Measurements from ENCODE around the gene SERTM2. TPM values are rescaled to one million over a fixed set of nuclear protein-coding genes. Genes with fewer than 3 reads are reported as not detected.
A peak's percentile ranks its signal among the peaks of the same experiment; 100 is the strongest.

SERTM2 gene
- total RNA-seq, 1 donor from 2014 or later: not detected

DNA sequence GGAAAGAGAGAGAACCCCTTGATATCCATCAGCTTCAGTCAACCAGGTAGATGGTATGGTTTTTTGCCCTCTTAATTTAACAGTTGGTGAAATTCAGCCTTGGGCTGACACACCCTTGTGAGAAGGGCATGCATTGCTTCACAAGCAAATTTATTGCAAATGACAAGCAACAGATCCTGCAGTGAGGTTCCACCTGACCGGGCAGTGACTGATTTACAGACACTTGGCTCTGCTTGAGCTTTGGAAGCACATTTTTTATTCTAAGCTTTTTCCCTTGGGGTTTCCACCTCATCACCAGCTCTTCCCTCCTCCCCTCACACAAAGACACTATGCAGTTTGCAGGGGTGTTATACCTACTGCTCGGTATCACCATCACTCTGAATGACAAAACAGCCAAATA, 28.3 kb upstream of the SERTM2 start:
- no peaks in the 10 kb centered on the region for H3K36me3 Mint-ChIP-seq (ENCODE audit: unreplicated experiment)
- H3K4me3 Mint-ChIP-seq (ENCODE audit: unreplicated experiment): no peak overlapping the region
- no peak overlapping the region for H3K27ac Mint-ChIP-seq (ENCODE audit: unreplicated experiment)
- H3K9me3 Mint-ChIP-seq (ENCODE audit: unreplicated experiment): no peaks in the 10 kb centered on the region
- H3K27me3 Mint-ChIP-seq (ENCODE audit: unreplicated experiment): no peaks in the 10 kb centered on the region
- DNase-seq: no peak
- TF ChIP-seq, protein P1, sequence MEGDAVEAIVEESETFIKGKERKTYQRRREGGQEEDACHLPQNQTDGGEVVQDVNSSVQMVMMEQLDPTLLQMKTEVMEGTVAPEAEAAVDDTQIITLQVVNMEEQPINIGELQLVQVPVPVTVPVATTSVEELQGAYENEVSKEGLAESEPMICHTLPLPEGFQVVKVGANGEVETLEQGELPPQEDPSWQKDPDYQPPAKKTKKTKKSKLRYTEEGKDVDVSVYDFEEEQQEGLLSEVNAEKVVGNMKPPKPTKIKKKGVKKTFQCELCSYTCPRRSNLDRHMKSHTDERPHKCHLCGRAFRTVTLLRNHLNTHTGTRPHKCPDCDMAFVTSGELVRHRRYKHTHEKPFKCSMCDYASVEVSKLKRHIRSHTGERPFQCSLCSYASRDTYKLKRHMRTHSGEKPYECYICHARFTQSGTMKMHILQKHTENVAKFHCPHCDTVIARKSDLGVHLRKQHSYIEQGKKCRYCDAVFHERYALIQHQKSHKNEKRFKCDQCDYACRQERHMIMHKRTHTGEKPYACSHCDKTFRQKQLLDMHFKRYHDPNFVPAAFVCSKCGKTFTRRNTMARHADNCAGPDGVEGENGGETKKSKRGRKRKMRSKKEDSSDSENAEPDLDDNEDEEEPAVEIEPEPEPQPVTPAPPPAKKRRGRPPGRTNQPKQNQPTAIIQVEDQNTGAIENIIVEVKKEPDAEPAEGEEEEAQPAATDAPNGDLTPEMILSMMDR (IDR thresholded peaks at IDR 0.05; ENCODE audit: partially characterized antibody, unreplicated experiment): no peak
- peaks cover 1% of the 10 kb centered on the region for H3K4me1 Mint-ChIP-seq (ENCODE audit: low read depth, unreplicated experiment)

DNA sequence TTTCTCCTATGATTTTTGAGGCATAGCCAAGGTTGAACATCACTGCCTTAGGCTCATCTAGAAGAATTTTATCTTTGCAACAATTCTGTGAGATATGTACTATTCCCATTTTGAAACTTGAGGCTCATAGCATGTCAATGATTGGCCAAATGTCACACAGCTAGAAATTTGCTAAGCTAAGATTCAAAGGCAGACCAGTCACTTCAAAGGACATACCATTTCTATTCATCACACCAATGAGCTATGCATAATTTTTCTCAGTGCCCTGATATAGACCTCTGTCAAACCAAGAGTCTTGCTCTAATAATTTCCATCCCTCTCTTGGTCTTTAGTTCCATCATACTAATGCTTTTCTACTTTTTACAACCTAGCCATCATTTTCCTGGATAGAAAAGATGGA, 27.6 kb upstream of the SERTM2 start:
- peaks cover 1% of the 10 kb centered on the region for H3K4me1 Mint-ChIP-seq (ENCODE audit: low read depth, unreplicated experiment)
- H3K36me3 Mint-ChIP-seq (ENCODE audit: unreplicated experiment): no peaks in the 10 kb centered on the region
- no peak for DNase-seq
- no peak overlapping the region for H3K4me3 Mint-ChIP-seq (ENCODE audit: unreplicated experiment)
- H3K9me3 Mint-ChIP-seq (ENCODE audit: unreplicated experiment): no peaks in the 10 kb centered on the region
- no peak overlapping the region for H3K27ac Mint-ChIP-seq (ENCODE audit: unreplicated experiment)
- TF ChIP-seq, protein P1 (IDR thresholded peaks at IDR 0.05; ENCODE audit: partially characterized antibody, unreplicated experiment): no peak
- no peaks in the 10 kb centered on the region for H3K27me3 Mint-ChIP-seq (ENCODE audit: unreplicated experiment)

DNA sequence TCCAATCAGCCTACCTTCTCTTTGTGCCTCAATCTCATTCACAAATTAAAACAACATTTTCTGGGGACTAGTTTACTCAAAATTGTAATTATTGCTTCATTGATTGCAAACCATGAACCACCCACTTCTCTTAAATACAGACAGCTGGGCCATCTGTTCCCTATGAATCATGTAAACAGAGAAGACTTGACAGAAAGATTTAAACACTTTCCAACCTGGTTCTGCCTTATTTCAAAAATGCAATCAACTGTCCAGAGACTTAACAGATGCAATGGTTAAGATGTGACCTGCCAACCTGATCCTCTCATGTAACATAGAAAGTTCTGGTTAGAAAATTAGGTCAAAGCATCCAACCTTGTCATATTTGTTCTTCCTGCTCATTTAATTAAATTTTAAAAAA, 20.8 kb upstream of the SERTM2 start:
- TF ChIP-seq, protein P1 (IDR thresholded peaks at IDR 0.05; ENCODE audit: partially characterized antibody, unreplicated experiment): no peak
- H3K4me1 Mint-ChIP-seq (ENCODE audit: low read depth, unreplicated experiment): peaks cover 10% of the 10 kb centered on the region
- H3K27me3 Mint-ChIP-seq (ENCODE audit: unreplicated experiment): no peaks in the 10 kb centered on the region
- H3K4me3 Mint-ChIP-seq (ENCODE audit: unreplicated experiment): no peak overlapping the region
- peak overlapping the region; percentile 62 for H3K27ac Mint-ChIP-seq (ENCODE audit: unreplicated experiment)
- no peak for DNase-seq
- H3K36me3 Mint-ChIP-seq (ENCODE audit: unreplicated experiment): no peaks in the 10 kb centered on the region
- H3K9me3 Mint-ChIP-seq (ENCODE audit: unreplicated experiment): no peaks in the 10 kb centered on the region

DNA sequence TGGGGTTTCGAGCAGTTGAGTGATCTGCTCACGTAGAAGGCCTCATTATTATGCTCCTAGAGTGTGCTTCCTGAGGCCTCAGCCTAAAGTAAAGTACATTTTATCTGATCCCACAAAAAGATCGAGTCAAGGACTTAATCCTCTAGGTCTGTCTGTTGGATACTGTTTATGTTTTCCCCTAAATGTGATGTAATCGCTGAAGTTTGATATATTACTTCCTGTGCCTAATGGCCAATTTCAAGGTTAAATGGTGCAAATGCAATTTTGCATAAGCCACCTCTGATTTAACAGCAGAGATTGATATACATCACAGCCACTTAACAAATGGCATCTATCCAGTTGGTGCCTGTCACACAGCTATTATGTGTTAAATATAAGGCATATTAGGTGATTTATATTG, 19.4 kb upstream of the SERTM2 start:
- no peak overlapping the region for H3K27ac Mint-ChIP-seq (ENCODE audit: unreplicated experiment)
- no peaks in the 10 kb centered on the region for H3K9me3 Mint-ChIP-seq (ENCODE audit: unreplicated experiment)
- no peaks in the 10 kb centered on the region for H3K36me3 Mint-ChIP-seq (ENCODE audit: unreplicated experiment)
- no peak for DNase-seq
- TF ChIP-seq, protein P1 (IDR thresholded peaks at IDR 0.05; ENCODE audit: partially characterized antibody, unreplicated experiment): no peak
- peaks cover 10% of the 10 kb centered on the region for H3K4me1 Mint-ChIP-seq (ENCODE audit: low read depth, unreplicated experiment)
- H3K4me3 Mint-ChIP-seq (ENCODE audit: unreplicated experiment): no peak overlapping the region
- no peaks in the 10 kb centered on the region for H3K27me3 Mint-ChIP-seq (ENCODE audit: unreplicated experiment)

DNA sequence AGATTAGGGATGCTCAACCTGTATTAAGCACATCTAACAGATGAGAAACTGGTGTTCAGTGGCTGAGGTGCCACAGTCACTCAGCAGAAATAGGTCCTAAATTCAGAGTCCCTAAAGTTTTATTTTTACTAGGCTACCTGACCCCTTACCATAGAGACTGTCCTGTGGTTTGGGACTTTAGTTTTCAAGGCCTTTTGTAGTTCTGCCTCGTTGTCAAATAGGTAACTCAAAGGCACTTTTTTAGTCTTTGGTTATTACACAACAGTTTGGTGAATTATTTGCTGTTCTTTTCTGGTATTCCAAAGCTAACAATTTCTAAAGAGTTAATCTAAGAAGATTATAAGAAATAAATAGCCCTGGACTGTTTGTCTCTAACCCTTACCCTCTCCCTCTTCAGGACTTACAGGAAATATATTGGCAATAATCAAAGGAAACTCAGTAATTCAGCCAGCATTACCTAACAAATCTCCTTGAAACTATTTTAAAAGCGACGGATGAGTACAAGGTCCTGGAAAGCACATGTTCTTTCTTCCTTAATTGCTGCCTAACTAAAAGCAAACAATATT, 12.8 kb upstream of the SERTM2 start:
- TF ChIP-seq, protein P1 (IDR thresholded peaks at IDR 0.05; ENCODE audit: partially characterized antibody, unreplicated experiment): no peak
- no peak for DNase-seq
- Mint-ChIP-seq H3K27me3 (ENCODE audit: unreplicated experiment) (no peaks in the 10 kb centered on the region), H3K4me1 (ENCODE audit: low read depth, unreplicated experiment) (no peaks in the 10 kb centered on the region), H3K4me3 (ENCODE audit: unreplicated experiment) (no peak overlapping the region), H3K27ac (ENCODE audit: unreplicated experiment) (no peak overlapping the region), H3K36me3 (ENCODE audit: unreplicated experiment) (no peaks in the 10 kb centered on the region), H3K9me3 (ENCODE audit: unreplicated experiment) (no peaks in the 10 kb centered on the region)

All from glutamatergic neuron (in vitro differentiated cells).